HepG2 (cell line): ENCODE results near the gene TULP3. TPM values are rescaled to one million over a fixed set of nuclear protein-coding genes. Genes with fewer than 3 reads are reported as not detected.

Experiments used
- ARNT2 ChIP-seq: sonication (generic); formaldehyde crosslinking; IDR thresholded peaks from 2 replicates; pipeline ENCODE4 v1.8.0; 2022; ENCODE audit warnings: mild to moderate bottlenecking, low read depth, missing genetic modification reagents, moderate library complexity
- ATF6 ChIP-seq: sonication (generic); formaldehyde crosslinking; conservative IDR thresholded peaks from 2 replicates; pipeline ENCODE4 v1.4.0; 2020; ENCODE audit warnings: missing genetic modification reagents
- BRCA1 ChIP-seq: sonication (generic); formaldehyde crosslinking; IDR thresholded peaks from 2 replicates; pipeline ENCODE4 v1.4.0; 2020; ENCODE audit warnings: missing genetic modification reagents
- CAMTA2 ChIP-seq: sonication (generic); formaldehyde crosslinking; IDR thresholded peaks from 2 replicates; pipeline ENCODE4 v1.4.0; 2020; ENCODE audit warnings: mild to moderate bottlenecking, missing genetic modification reagents, borderline replicate concordance
- FOXA1 ChIP-seq, 2 experiments: fragments of 450-650 bp in 1 of 2; sonication (generic) in 1 of 2; formaldehyde crosslinking in 1 of 2; IDR thresholded peaks; 2 replicates each; pipeline versions ENCODE4 v1.4.0 to v1.6.1; 2016 to 2020; ENCODE audit warnings: missing genetic modification reagents in 1 of 2
- MED13 ChIP-seq: sonication (generic); formaldehyde crosslinking; IDR thresholded peaks from 2 replicates; pipeline ENCODE4 v1.5.0; 2020; ENCODE audit warnings: missing genetic modification reagents
- MEF2D ChIP-seq: sonication (generic); formaldehyde crosslinking; IDR thresholded peaks from 2 replicates; pipeline ENCODE4 v1.5.1; 2020; ENCODE audit warnings: mild to moderate bottlenecking, missing genetic modification reagents
- POLR2G ChIP-seq: fragments of 200-400 bp; formaldehyde crosslinking; IDR thresholded peaks from 2 replicates; pipeline ENCODE4 v1.6.1; 2018; ENCODE audit warnings: mild to moderate bottlenecking, low read depth, low read length, moderate library complexity
- SMC3 ChIP-seq: IDR thresholded peaks from 2 replicates; pipeline ENCODE4 v1.6.1; 2011; ENCODE audit warnings: low read length, improper control_type of control experiment
- STAT5B ChIP-seq: sonication (generic); formaldehyde crosslinking; IDR thresholded peaks from 2 replicates; pipeline ENCODE4 v1.4.0; 2020; ENCODE audit warnings: missing genetic modification reagents
- ZBTB1 ChIP-seq: sonication (generic); formaldehyde crosslinking; IDR thresholded peaks from 2 replicates; pipeline ENCODE4 v1.4.0; 2020; ENCODE audit warnings: missing genetic modification reagents, borderline replicate concordance
- ZNF160 ChIP-seq: sonication (generic); formaldehyde crosslinking; IDR thresholded peaks from 2 replicates; pipeline ENCODE4 v1.8.0; 2022; ENCODE audit warnings: mild to moderate bottlenecking, inconsistent platforms, missing genetic modification reagents
- ZNF235 ChIP-seq: sonication (generic); formaldehyde crosslinking; IDR thresholded peaks from 2 replicates; pipeline ENCODE4 v1.8.1; 2023; ENCODE audit warnings: mild to moderate bottlenecking, missing genetic modification reagents, borderline replicate concordance
- ZNF296 ChIP-seq: sonication (generic); formaldehyde crosslinking; conservative IDR thresholded peaks from 2 replicates; pipeline ENCODE4 v1.5.0; 2020; ENCODE audit warnings: mild to moderate bottlenecking, missing genetic modification reagents
- ZNF414 ChIP-seq: sonication (generic); formaldehyde crosslinking; IDR thresholded peaks from 2 replicates; pipeline ENCODE4 v1.5.0; 2020; ENCODE audit warnings: missing genetic modification reagents
- ZSCAN31 ChIP-seq: sonication (generic); formaldehyde crosslinking; IDR thresholded peaks from 2 replicates; pipeline ENCODE4 v1.5.0; 2020; ENCODE audit warnings: low read depth, mild to moderate bottlenecking, missing genetic modification reagents
- polyA plus RNA-seq, 8 experiments: library from polyadenylated mRNA; depleted of rRNA in 3 of 8; stranded (reverse) in 7 of 8; unstranded in 1 of 8; fragments of >200 nt; fragmentation: Illumina TruSeq in 4 of 8; extraction: Trizol in 4 of 8; gene quantifications; 2 replicates each; pipeline versions ENCODE4 v1.2.1 to v1.2.3, GENCODE V29; 2011 to 2016; ENCODE audit warnings: low read depth in 4 of 8, missing spikeins in 1 of 8, mixed read lengths in 1 of 8; ENCODE audit not compliant: insufficient read depth in 1 of 8
- total RNA-seq, 5 experiments: library from RNA; depleted of rRNA; stranded (reverse); fragments of >200 nt; fragmentation: Illumina TruSeq; extraction: Trizol; gene quantifications; 2 replicates each; pipeline ENCODE4 v1.2.3, GENCODE V29; 2016; ENCODE audit warnings: low read depth in 1 of 5
- TF ChIP-seq, protein P1 (sequence below): sonication (generic); formaldehyde crosslinking; IDR thresholded peaks from 2 replicates; pipeline ENCODE4 v1.9.0; 2021; ENCODE audit warnings: missing genetic modification reagents, borderline replicate concordance
- TF ChIP-seq, protein P2 (sequence below), 2 experiments: sonication (generic) in 1 of 2; formaldehyde crosslinking in 1 of 2; IDR thresholded peaks; 2 replicates each; pipeline versions ENCODE4 v1.4.0 to v1.6.1; 2016 to 2020; ENCODE audit warnings: borderline replicate concordance in 1 of 2, low read depth in 1 of 2, mild to moderate bottlenecking in 1 of 2, missing genetic modification reagents in 1 of 2
- TF ChIP-seq, protein P3 (sequence below): sonication (generic); formaldehyde crosslinking; IDR thresholded peaks from 2 replicates; pipeline ENCODE4 v1.5.1; 2020; ENCODE audit warnings: mild to moderate bottlenecking, missing genetic modification reagents, borderline replicate concordance

TULP3 gene
- total and polyA plus RNA-seq, 2 of the 13 experiments (the other 11 are each of a cell fraction or from before 2014, with no cell fraction given) = 11.2 to 13.2 TPM

DNA sequence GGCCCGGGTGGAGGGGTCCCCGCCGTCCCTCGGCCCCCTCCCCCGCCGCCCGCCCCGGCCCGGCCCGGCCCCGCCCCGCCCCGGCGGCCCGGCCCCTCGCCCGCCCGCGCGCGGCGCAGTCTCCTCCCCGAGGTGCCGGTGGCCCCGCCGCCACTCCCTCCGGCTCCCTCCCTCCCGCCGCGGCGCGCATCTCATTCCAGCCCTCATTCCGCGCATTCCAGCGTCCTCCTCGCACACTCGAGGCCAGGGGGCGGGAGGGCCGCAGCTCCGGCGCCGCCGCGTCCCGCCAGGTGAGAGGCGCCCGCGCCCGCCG lies 68.5 kb downstream of the TULP3 start, which contains the start of gene TEAD4 (continued):
- no peak for TF ChIP-seq FOXA1 (IDR thresholded peaks at IDR 0.05)
- no peak for TF ChIP-seq FOXA1 (CRISPR knock-in tag; IDR thresholded peaks at IDR 0.05)
- no peak for TF ChIP-seq ZNF296
- TF ChIP-seq ZNF235 (CRISPR knock-in tag) = no peak
- no peak for TF ChIP-seq ZNF160 (CRISPR knock-in tag)
- TF ChIP-seq POLR2G = no peak
- peak; percentile 52; the same call in 1 of the 2 replicates for TF ChIP-seq STAT5B (CRISPR knock-in tag)
- no peak for TF ChIP-seq ZSCAN31 (CRISPR knock-in tag)
- TF ChIP-seq, protein P1, sequence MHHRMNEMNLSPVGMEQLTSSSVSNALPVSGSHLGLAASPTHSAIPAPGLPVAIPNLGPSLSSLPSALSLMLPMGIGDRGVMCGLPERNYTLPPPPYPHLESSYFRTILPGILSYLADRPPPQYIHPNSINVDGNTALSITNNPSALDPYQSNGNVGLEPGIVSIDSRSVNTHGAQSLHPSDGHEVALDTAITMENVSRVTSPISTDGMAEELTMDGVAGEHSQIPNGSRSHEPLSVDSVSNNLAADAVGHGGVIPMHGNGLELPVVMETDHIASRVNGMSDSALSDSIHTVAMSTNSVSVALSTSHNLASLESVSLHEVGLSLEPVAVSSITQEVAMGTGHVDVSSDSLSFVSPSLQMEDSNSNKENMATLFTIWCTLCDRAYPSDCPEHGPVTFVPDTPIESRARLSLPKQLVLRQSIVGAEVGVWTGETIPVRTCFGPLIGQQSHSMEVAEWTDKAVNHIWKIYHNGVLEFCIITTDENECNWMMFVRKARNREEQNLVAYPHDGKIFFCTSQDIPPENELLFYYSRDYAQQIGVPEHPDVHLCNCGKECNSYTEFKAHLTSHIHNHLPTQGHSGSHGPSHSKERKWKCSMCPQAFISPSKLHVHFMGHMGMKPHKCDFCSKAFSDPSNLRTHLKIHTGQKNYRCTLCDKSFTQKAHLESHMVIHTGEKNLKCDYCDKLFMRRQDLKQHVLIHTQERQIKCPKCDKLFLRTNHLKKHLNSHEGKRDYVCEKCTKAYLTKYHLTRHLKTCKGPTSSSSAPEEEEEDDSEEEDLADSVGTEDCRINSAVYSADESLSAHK (CRISPR knock-in tag) = no peak
- TF ChIP-seq, protein P2, sequence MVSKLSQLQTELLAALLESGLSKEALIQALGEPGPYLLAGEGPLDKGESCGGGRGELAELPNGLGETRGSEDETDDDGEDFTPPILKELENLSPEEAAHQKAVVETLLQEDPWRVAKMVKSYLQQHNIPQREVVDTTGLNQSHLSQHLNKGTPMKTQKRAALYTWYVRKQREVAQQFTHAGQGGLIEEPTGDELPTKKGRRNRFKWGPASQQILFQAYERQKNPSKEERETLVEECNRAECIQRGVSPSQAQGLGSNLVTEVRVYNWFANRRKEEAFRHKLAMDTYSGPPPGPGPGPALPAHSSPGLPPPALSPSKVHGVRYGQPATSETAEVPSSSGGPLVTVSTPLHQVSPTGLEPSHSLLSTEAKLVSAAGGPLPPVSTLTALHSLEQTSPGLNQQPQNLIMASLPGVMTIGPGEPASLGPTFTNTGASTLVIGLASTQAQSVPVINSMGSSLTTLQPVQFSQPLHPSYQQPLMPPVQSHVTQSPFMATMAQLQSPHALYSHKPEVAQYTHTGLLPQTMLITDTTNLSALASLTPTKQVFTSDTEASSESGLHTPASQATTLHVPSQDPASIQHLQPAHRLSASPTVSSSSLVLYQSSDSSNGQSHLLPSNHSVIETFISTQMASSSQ (IDR thresholded peaks at IDR 0.05; ENCODE audit: low read depth) = no peak
- TF ChIP-seq, protein P2 (CRISPR knock-in tag; IDR thresholded peaks at IDR 0.05; ENCODE audit: borderline replicate concordance) = no peak
- peak; percentile 84; the same call in 1 of the 2 replicates for TF ChIP-seq ARNT2 (CRISPR knock-in tag)
- TF ChIP-seq ATF6 = 0 out of 2 replicates have a peak, but pooled peaks have one; percentile 6
- TF ChIP-seq SMC3 = no peak
- TF ChIP-seq, protein P3, sequence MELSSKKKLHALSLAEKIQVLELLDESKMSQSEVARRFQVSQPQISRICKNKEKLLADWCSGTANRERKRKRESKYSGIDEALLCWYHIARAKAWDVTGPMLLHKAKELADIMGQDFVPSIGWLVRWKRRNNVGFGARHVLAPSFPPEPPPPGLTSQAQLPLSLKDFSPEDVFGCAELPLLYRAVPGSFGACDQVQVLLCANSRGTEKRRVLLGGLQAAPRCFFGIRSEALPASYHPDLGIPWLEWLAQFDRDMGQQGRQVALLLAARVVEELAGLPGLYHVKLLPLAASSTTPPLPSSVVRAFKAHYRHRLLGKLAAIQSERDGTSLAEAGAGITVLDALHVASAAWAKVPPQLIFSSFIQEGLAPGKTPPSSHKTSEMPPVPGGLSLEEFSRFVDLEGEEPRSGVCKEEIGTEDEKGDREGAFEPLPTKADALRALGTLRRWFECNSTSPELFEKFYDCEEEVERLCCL (CRISPR knock-in tag) = no peak
- TF ChIP-seq CAMTA2 (CRISPR knock-in tag) = no peak
- no peak for TF ChIP-seq MEF2D
- no peak for TF ChIP-seq ZBTB1 (CRISPR knock-in tag)
- no peak for TF ChIP-seq MED13
- TF ChIP-seq ZNF414 = no peak
- no peak for TF ChIP-seq BRCA1
